Transverse colon (tissue), 4 donors: ENCODE measurements around the gene POLA2. TPM values are rescaled to one million over a fixed set of nuclear protein-coding genes. Genes with fewer than 3 reads are reported as not detected.

ENCODE experiments used
- DNase-seq: peaks from one replicate; pipeline ENCODE4 v3.0.0-alpha.2; 2019
- H3K27ac ChIP-seq, 4 donors: fragments of 200-600 bp; sonication (generic); 2 replicates each; pipeline ENCODE4 v1.5.1; 2016 to 2018; ENCODE audit warnings: inconsistent platforms in 4 of 4
- H3K27me3 ChIP-seq: fragments of 200-600 bp; sonication (generic); 2 replicates; pipeline ENCODE4 v1.5.1; 2017; ENCODE audit warnings: inconsistent platforms
- H3K36me3 ChIP-seq, 4 donors: fragments of 200-600 bp; sonication (generic); 2 replicates each; pipeline ENCODE4 v1.5.1; 2017 to 2019; ENCODE audit warnings: inconsistent platforms in 4 of 4
- H3K4me1 ChIP-seq, 4 donors: fragments of 200-600 bp; sonication (generic); 2 replicates each; pipeline ENCODE4 v1.5.1; 2017 to 2020; ENCODE audit warnings: inconsistent platforms in 4 of 4
- H3K4me3 ChIP-seq, 4 donors: fragments of 200-600 bp; sonication (generic); 1 replicate in 1 of 4; 2 replicates in 3 of 4; pipeline versions ENCODE4 v1.5.1 to v1.6.1; 2017 to 2019; ENCODE audit warnings: inconsistent platforms in 4 of 4
- H3K9me3 ChIP-seq, 2 donors: fragments of 200-600 bp; sonication (generic); 2 replicates each; pipeline ENCODE4 v1.5.1; 2017 to 2019; ENCODE audit warnings: inconsistent platforms in 2 of 2
- EP300 ChIP-seq: sonication (generic); formaldehyde crosslinking; IDR thresholded peaks from one replicate; pipeline ENCODE4 v1.6.1; 2017; ENCODE audit warnings: antibody characterized with exemption, low read depth
- POLR2A ChIP-seq: fragments of 450-650 bp; IDR thresholded peaks from one replicate; pipeline ENCODE4 v1.6.1; 2016; ENCODE audit warnings: antibody characterized with exemption, mild to moderate bottlenecking, moderate library complexity
- POLR2AphosphoS5 ChIP-seq, 3 donors: sonication (generic); formaldehyde crosslinking; IDR thresholded peaks; one replicate each; pipeline ENCODE4 v1.6.1; 2016; ENCODE audit warnings: antibody characterized with exemption in 3 of 3
- WGBS, 2 donors: methylation state at CpG; one replicate each; pipeline ENCODE4 v1.1.5; 2018; ENCODE audit warnings: low coverage in 1 of 2; 5-methylcytosine and 5-hydroxymethylcytosine counted together
- in situ Hi-C, 4 donors: fragments of 200-750 bp; cut with MboI; loops; one replicate each; pipeline versions ENCODE4 v1.15.0 to v1.15.1; 2017; ENCODE audit warnings: low sequenced_read_pairs in 3 of 4, low pct_ligation_motif_present in 1 of 4, low pct_unique_long_range_greater_than_20kb in 1 of 4
- intact Hi-C: fragments of 100-400 bp; cut with DNase I; formaldehyde crosslinking; loops from one replicate; pipeline ENCODE4 v1.15.1; 2023; ENCODE audit warnings: low total_unique reads
- total RNA-seq, 4 donors: library from RNA; depleted of rRNA; stranded (reverse); fragments of >200 nt; gene quantifications; one replicate each; pipeline ENCODE4 v1.1.0, GENCODE V29; 2016
- TF ChIP-seq, protein P1 (sequence below), 5 experiments: fragments of 200-600 bp in 3 of 5; fragments of 450-650 bp in 2 of 5; sonication (generic) in 3 of 5; IDR thresholded peaks; 1 replicate in 2 of 5; 2 replicates in 3 of 5; pipeline ENCODE4 v1.5.1; 2016 to 2017; ENCODE audit warnings: antibody characterized with exemption in 5 of 5, inconsistent platforms in 3 of 5, mild to moderate bottlenecking in 2 of 5, moderate library complexity in 1 of 5

Gene POLA2
- total RNA-seq, 4 donors from 2014 or later = 3.0 to 17.5 (median 6.2) TPM

GRCh38 chr11:65340226-65340625, 78.5 kb downstream of the POLA2 start:
- Histone ChIP-seq H3K9me3 (no peaks in the 10 kb centered on the region), H3K4me3 (no peak overlapping the region), H3K27me3 (no peaks in the 10 kb centered on the region), H3K36me3 (peaks cover 0 to 51% (median 23%) of the 10 kb centered on the region in 4 donors), H3K27ac (no peak overlapping the region), H3K4me1 (peaks cover 3 to 11% (median 7%) of the 10 kb centered on the region in 4 donors)
- TF ChIP-seq POLR2A = no peak
- in situ Hi-C loops = no loop called here
- no peak for DNase-seq
- intact Hi-C loops = no loop called here
- WGBS, 2 donors = 92 to 94% methylated on average over 2 to 11 of the region's 11 CpGs

DNA sequence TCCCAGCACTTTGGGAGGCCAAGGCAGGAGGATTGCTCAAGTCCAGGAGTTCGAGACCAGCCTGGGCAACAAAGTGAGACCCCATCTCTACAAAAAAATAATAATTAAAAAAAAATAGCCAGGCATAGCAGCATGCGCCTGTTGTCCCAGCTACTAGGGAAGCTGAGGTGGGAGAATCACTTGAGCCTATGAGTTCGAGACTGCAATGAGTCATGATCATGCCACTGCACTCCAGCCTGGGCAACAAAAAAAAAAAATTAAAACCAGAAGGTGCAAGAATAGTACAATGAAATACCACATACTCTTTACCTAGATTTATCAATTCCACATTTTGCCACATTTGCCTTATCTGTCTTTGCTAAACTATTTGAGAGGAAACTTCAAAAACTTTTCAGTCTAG, 80.1 kb downstream of the POLA2 start:
- no peak overlapping the region for H3K4me3 ChIP-seq
- peaks cover 0 to 9% (median 0%) of the 10 kb centered on the region in 4 donors for H3K4me1 ChIP-seq
- TF ChIP-seq POLR2A (no peak), POLR2AphosphoS5 (IDR thresholded peaks at IDR 0.05) (no peak), EP300 (no peak)
- TF ChIP-seq, protein P1, sequence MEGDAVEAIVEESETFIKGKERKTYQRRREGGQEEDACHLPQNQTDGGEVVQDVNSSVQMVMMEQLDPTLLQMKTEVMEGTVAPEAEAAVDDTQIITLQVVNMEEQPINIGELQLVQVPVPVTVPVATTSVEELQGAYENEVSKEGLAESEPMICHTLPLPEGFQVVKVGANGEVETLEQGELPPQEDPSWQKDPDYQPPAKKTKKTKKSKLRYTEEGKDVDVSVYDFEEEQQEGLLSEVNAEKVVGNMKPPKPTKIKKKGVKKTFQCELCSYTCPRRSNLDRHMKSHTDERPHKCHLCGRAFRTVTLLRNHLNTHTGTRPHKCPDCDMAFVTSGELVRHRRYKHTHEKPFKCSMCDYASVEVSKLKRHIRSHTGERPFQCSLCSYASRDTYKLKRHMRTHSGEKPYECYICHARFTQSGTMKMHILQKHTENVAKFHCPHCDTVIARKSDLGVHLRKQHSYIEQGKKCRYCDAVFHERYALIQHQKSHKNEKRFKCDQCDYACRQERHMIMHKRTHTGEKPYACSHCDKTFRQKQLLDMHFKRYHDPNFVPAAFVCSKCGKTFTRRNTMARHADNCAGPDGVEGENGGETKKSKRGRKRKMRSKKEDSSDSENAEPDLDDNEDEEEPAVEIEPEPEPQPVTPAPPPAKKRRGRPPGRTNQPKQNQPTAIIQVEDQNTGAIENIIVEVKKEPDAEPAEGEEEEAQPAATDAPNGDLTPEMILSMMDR (IDR thresholded peaks at IDR 0.05) = no peak
- in situ Hi-C loops (no loop called here), intact Hi-C loops (no loop called here)
- no peaks in the 10 kb centered on the region for H3K27me3 ChIP-seq
- no peak for DNase-seq
- WGBS, 2 donors = 71 to 97% methylated on average over 2 to 3 of the region's 3 CpGs
- H3K9me3 ChIP-seq = no peaks in the 10 kb centered on the region
- peaks cover 0 to 65% (median 34%) of the 10 kb centered on the region in 4 donors for H3K36me3 ChIP-seq
- H3K27ac ChIP-seq = no peak overlapping the region

Other genes starting within 250 kb of the POLA2 start
- 100 to 1,000 TPM in 1 of 4 donors, 10 to 100 TPM in 3; 28.4 to 147 (median 85.8) TPM for gene ARL2, start 247.8 kb upstream of the POLA2 start, total RNA-seq
- 10 to 100 TPM in 3 of 4 donors, 1 to 10 TPM in 1; 1.9 to 53.3 (median 35.9) TPM for gene SNX15, start 234.5 kb upstream of the POLA2 start, total RNA-seq
- 100 to 1,000 TPM in 1 of 4 donors, 10 to 100 TPM in 2, 1 to 10 TPM in 1; 3.7 to 105 (median 12.9) TPM for gene SAC3D1, start 220.8 kb upstream of the POLA2 start, total RNA-seq
- gene NAALADL1, start 203.4 kb upstream of the POLA2 start, total RNA-seq = 100 to 1,000 TPM in 1 of 4 donors, 10 to 100 TPM in 2, not detected in 1; 13.8 to 105 (median 75.6) TPM
- gene CDCA5, start 177.9 kb upstream of the POLA2 start, total RNA-seq = 1 to 10 TPM in 3 of 4 donors, not detected in 1; 1.9 to 2.6 (median 2.5) TPM
- 100 to 1,000 TPM in 1 of 4 donors, 10 to 100 TPM in 3; 44.5 to 105 (median 64.2) TPM for gene ZFPL1, start 177.7 kb upstream of the POLA2 start, total RNA-seq
- 100 to 1,000 TPM; 252 to 560 (median 437) TPM for gene VPS51, start 165.7 kb upstream of the POLA2 start, total RNA-seq
- gene TM7SF2, start 150.1 kb upstream of the POLA2 start, total RNA-seq = 10 to 100 TPM; 29.4 to 59.5 (median 42.3) TPM
- gene ZNHIT2, start 144.3 kb upstream of the POLA2 start, total RNA-seq = 10 to 100 TPM in 3 of 4 donors, 1 to 10 TPM in 1; 9.6 to 40.8 (median 12.2) TPM
- gene FAU, start 139.8 kb upstream of the POLA2 start, total RNA-seq = 100 to 1,000 TPM; 594 to 986 (median 662) TPM
- 100 to 1,000 TPM in 1 of 4 donors, 10 to 100 TPM in 3; 10.5 to 119 (median 60.9) TPM for gene MRPL49, start 139.6 kb upstream of the POLA2 start, total RNA-seq
- 10 to 100 TPM; 20.5 to 72.6 (median 51.9) TPM for gene SYVN1, start 127.4 kb upstream of the POLA2 start, total RNA-seq
- gene SPDYC, start 91.7 kb upstream of the POLA2 start, total RNA-seq = not detected
- 1,000 to 10,000 TPM in 1 of 4 donors, 100 to 1,000 TPM in 3; 211 to 1,179 (median 376) TPM for gene CAPN1, start 80.0 kb upstream of the POLA2 start, total RNA-seq
- gene CDC42EP2, start 52.9 kb downstream of the POLA2 start, total RNA-seq = 10 to 100 TPM in 3 of 4 donors, 1 to 10 TPM in 1; 9.1 to 22.7 (median 14.5) TPM
- gene DPF2, start 71.9 kb downstream of the POLA2 start, total RNA-seq = 10 to 100 TPM; 29.1 to 50.9 (median 37.6) TPM
- 1 to 10 TPM in 1 of 4 donors, under 1 TPM in 2, not detected in 1; 0.48 to 3.0 (median 0.75) TPM for gene TIGD3, start 92.8 kb downstream of the POLA2 start, total RNA-seq
- 1 to 10 TPM; 2.2 to 5.6 (median 5.2) TPM for gene SLC25A45, start 120.7 kb downstream of the POLA2 start, total RNA-seq
- 100 to 1,000 TPM in 3 of 4 donors, 10 to 100 TPM in 1; 64.3 to 164 (median 128) TPM for gene FRMD8, start 124.7 kb downstream of the POLA2 start, total RNA-seq
- gene NEAT1, start 160.8 kb downstream of the POLA2 start, total RNA-seq = 100 to 1,000 TPM; 370 to 782 (median 680) TPM
- gene MALAT1, start 237.1 kb downstream of the POLA2 start, total RNA-seq = over 10,000 TPM; 17,948 to 48,028 (median 23,406) TPM